Breast epithelium (tissue), 4 donors: ENCODE measurements around the gene QPCT. TPM values are rescaled to one million over a fixed set of nuclear protein-coding genes. Genes with fewer than 3 reads are reported as not detected.

Experiments used
- DNase-seq, 2 donors: peaks; one replicate each; pipeline ENCODE4 v3.0.0-alpha.2; 2019; ENCODE audit warnings: low spot score in 2 of 2
- H3K27ac ChIP-seq, 2 donors: fragments of 200-600 bp; sonication (generic) in 1 of 2; one replicate each; pipeline ENCODE4 v1.5.1; 2016 to 2019; ENCODE audit warnings: mild to moderate bottlenecking in 1 of 2
- H3K27me3 ChIP-seq, 2 donors: fragments of 200-600 bp; sonication (generic) in 1 of 2; one replicate each; pipeline versions ENCODE4 v1.5.1 to v1.6.0; 2017 to 2019; ENCODE audit warnings: control low read depth in 1 of 2, mild to moderate bottlenecking in 1 of 2
- H3K36me3 ChIP-seq: fragments of 200-600 bp; one replicate; pipeline ENCODE4 v1.5.1; 2019
- H3K4me1 ChIP-seq, 2 donors: fragments of 200-600 bp; sonication (generic); one replicate each; pipeline ENCODE4 v1.5.1; 2016 to 2019; ENCODE audit warnings: control low read depth in 1 of 2
- H3K4me3 ChIP-seq, 3 donors: fragments of 200-600 bp; sonication (generic); 1 replicate in 2 of 3; 2 replicates in 1 of 3; pipeline ENCODE4 v1.5.1; 2016 to 2019; ENCODE audit warnings: mild to moderate bottlenecking in 3 of 3, moderate library complexity in 2 of 3
- H3K9me3 ChIP-seq, 2 donors: fragments of 200-600 bp; sonication (generic) in 1 of 2; one replicate each; pipeline ENCODE4 v1.5.1; 2016 to 2019; ENCODE audit warnings: control low read depth in 1 of 2
- POLR2A ChIP-seq: fragments of 450-650 bp; IDR thresholded peaks from one replicate; pipeline ENCODE4 v1.6.1; 2016; ENCODE audit warnings: antibody characterized with exemption, mild to moderate bottlenecking, moderate library complexity
- POLR2AphosphoS5 ChIP-seq, 3 donors: sonication (generic); formaldehyde crosslinking; IDR thresholded peaks; one replicate each; pipeline ENCODE4 v1.6.1; 2017; ENCODE audit warnings: antibody characterized with exemption in 3 of 3
- intact Hi-C: fragments of 100-400 bp; cut with DNase I; formaldehyde crosslinking; loops from one replicate; pipeline ENCODE4 v1.15.1; 2023; ENCODE audit warnings: low total_unique reads
- total RNA-seq, 3 donors: library from RNA; depleted of rRNA; stranded (reverse); fragments of >200 nt; gene quantifications; one replicate each; pipeline ENCODE4 v1.1.0, GENCODE V29; 2016
- TF ChIP-seq, protein P1 (sequence below), 3 donors: fragments of 450-650 bp; IDR thresholded peaks; one replicate each; pipeline ENCODE4 v1.5.1; 2016 to 2017; ENCODE audit warnings: antibody characterized with exemption in 3 of 3, mild to moderate bottlenecking in 3 of 3, moderate library complexity in 3 of 3

The QPCT gene
- total RNA-seq, 3 donors from 2014 or later = 3.7 to 12.5 (median 5.2) TPM

DNA sequence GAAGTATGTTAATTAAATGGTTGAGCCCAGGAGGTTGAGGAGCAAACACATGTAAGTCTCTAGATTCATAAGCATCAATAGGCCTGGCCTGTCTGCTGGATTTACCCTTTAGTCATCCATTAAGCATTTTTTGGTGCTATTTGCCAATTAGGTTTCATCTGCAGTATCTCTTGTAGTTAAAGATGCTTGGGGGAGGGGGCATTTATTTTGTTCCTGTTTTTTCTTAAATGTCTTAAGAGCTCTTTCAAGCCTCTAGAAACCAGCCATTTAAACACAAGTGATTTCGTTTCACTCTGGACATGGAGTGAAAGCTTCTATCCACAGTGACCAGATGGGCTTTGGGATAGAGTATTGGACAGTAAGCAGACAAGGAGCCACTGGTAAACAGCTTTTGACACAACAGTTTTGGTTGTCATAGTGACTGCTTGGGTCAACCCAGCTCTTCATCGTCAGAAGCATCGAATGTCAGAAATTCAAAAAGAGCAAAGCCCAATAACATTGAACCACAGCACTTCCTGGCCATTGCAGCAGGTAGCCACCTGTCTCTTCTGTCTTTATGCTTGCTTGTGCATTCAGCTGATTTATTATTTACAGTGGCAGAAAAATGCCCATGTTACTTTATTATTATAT is 4.9 kb downstream of the QPCT start:
- TF ChIP-seq, protein P1, sequence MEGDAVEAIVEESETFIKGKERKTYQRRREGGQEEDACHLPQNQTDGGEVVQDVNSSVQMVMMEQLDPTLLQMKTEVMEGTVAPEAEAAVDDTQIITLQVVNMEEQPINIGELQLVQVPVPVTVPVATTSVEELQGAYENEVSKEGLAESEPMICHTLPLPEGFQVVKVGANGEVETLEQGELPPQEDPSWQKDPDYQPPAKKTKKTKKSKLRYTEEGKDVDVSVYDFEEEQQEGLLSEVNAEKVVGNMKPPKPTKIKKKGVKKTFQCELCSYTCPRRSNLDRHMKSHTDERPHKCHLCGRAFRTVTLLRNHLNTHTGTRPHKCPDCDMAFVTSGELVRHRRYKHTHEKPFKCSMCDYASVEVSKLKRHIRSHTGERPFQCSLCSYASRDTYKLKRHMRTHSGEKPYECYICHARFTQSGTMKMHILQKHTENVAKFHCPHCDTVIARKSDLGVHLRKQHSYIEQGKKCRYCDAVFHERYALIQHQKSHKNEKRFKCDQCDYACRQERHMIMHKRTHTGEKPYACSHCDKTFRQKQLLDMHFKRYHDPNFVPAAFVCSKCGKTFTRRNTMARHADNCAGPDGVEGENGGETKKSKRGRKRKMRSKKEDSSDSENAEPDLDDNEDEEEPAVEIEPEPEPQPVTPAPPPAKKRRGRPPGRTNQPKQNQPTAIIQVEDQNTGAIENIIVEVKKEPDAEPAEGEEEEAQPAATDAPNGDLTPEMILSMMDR (IDR thresholded peaks at IDR 0.05) = no peak
- TF ChIP-seq POLR2A = no peak
- Histone ChIP-seq H3K4me3 (no peak overlapping the region), H3K4me1 (peaks cover 0 to 3% of the 10 kb centered on the region in 2 donors), H3K27me3 (no peaks in the 10 kb centered on the region), H3K9me3 (no peaks in the 10 kb centered on the region), H3K36me3 (no peaks in the 10 kb centered on the region), H3K27ac (no peak overlapping the region)
- DNase-seq = no peak
- intact Hi-C loops = no loop called here

DNA sequence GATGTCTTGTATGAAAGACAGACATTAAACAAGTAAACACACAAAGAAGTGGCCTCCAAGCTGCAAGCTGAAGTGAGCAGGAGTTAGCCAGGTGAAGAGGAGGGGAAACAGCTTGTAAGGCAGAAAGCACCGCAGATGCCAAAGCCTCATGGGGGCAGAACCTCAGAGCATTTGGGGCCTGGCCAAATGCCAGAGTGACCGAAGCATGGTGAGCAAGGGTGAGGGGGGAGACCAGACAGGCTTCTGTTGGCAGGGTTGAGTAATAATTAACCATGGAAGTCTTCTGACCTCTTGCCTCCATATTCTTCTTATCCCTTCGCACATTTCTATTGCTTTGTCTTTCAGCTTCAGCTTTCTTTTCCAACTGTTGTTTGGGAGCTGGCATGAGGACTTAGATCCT is 5.6 kb downstream of the QPCT start:
- intact Hi-C loops = no loop called here
- no peak overlapping the region for H3K27ac ChIP-seq
- H3K4me3 ChIP-seq = no peak overlapping the region
- H3K4me1 ChIP-seq = peaks cover 0 to 3% of the 10 kb centered on the region in 2 donors
- H3K36me3 ChIP-seq = no peaks in the 10 kb centered on the region
- DNase-seq = no peak
- H3K27me3 ChIP-seq = no peaks in the 10 kb centered on the region
- H3K9me3 ChIP-seq = no peaks in the 10 kb centered on the region
- TF ChIP-seq POLR2A (no peak), POLR2AphosphoS5 (IDR thresholded peaks at IDR 0.05) (no peak)
- TF ChIP-seq, protein P1 (IDR thresholded peaks at IDR 0.05) = no peak

DNA sequence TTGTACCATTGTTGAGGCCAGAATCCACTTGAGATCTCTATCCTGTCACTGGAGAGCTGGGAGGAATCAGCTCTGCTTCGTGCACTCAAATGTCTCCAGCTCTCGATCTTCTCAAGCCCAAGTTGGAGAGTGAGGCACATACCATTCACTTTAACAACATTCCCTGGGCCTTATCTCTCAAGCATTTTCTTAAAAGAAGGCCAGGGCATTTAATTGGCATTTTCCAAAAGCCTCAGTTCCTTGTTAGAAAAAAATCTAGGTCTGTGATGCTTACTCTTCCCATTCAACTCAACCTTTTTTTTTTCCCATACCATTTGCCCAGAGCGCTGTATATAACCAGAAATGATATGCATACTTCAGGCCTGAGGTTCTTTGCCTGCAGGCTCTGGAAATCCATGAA is 10.1 kb downstream of the QPCT start:
- no peak overlapping the region for H3K27ac ChIP-seq
- H3K36me3 ChIP-seq = no peaks in the 10 kb centered on the region
- intact Hi-C loops = no loop called here
- H3K4me1 ChIP-seq = no peaks in the 10 kb centered on the region
- H3K4me3 ChIP-seq = no peak overlapping the region
- H3K9me3 ChIP-seq = no peaks in the 10 kb centered on the region
- TF ChIP-seq POLR2AphosphoS5 (IDR thresholded peaks at IDR 0.05) (no peak), POLR2A (no peak)
- TF ChIP-seq, protein P1 (IDR thresholded peaks at IDR 0.05) = no peak
- H3K27me3 ChIP-seq = no peaks in the 10 kb centered on the region
- DNase-seq = no peak

DNA sequence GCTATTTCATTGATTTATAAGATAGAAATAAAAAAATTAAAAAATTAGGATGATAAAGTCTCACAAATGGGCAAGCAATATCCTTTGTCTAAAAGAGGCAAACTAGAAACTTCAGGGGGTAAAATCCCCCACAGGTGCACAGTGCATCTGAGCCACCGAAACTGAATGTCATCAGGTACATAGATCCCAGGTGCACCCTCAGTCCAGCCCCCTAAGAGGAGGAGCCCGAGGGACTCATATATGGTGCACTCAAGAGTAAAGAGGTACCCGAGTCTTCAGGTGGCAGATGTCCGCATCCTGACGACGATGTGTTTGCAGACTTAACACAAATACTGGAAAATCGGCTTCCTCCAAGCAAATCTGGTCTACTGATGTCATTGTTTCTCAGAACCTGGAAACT is 11.3 kb downstream of the QPCT start:
- H3K36me3 ChIP-seq = no peaks in the 10 kb centered on the region
- no peaks in the 10 kb centered on the region for H3K4me1 ChIP-seq

DNA sequence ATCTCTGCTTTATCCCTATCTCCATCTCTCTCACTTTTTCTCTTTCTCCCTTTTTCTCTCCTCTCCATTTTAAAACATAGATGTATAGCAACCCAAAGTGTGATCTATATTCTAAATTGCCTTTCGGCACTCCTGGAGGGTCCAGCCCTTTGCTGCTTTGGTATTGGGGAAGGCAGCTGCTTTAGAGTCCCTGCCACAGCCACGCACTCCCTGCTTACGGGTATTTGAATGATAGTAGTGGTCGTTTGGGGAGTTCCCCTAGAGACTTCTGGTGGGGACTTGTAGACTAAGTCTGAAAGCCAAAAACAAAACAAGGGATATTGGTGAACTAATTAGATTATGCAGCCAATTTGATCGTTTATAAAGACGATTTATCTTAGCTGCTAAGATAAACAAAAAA is 11.9 kb downstream of the QPCT start:
- TF ChIP-seq POLR2A = no peak
- TF ChIP-seq POLR2AphosphoS5 (IDR thresholded peaks at IDR 0.05) = no peak
- TF ChIP-seq, protein P1 (IDR thresholded peaks at IDR 0.05) = no peak
- H3K27ac ChIP-seq = no peak overlapping the region
- no peaks in the 10 kb centered on the region for H3K36me3 ChIP-seq
- no peaks in the 10 kb centered on the region for H3K27me3 ChIP-seq
- intact Hi-C loops = no loop called here
- DNase-seq = no peak
- no peaks in the 10 kb centered on the region for H3K4me1 ChIP-seq
- H3K4me3 ChIP-seq = no peak overlapping the region
- H3K9me3 ChIP-seq = no peaks in the 10 kb centered on the region

More for the DNA sequence above, 11.3 kb downstream of the QPCT start:
- no peak for DNase-seq
- TF ChIP-seq POLR2A (no peak), POLR2AphosphoS5 (IDR thresholded peaks at IDR 0.05) (no peak)
- TF ChIP-seq, protein P1 (IDR thresholded peaks at IDR 0.05) = no peak
- no peak overlapping the region for H3K27ac ChIP-seq
- intact Hi-C loops = no loop called here
- no peaks in the 10 kb centered on the region for H3K27me3 ChIP-seq
- H3K4me3 ChIP-seq = no peak overlapping the region
- no peaks in the 10 kb centered on the region for H3K9me3 ChIP-seq
